OCI-LY3 (cell line): ENCODE results near the gene PNLDC1.

ENCODE experiments used
- CTCF ChIP-seq: fragments of 200-600, 300-600 bp; sonication (generic); IDR thresholded peaks from 2 replicates; pipeline ENCODE4 v1.5.1; 2014; ENCODE audit warnings: antibody characterized with exemption, low read length, low read depth
- EZH2phosphoT487 ChIP-seq: fragments of 200-600 bp; shearing (Covaris generic); IDR thresholded peaks from 2 replicates; pipeline ENCODE4 v1.6.1; 2018; ENCODE audit warnings: antibody characterized with exemption, mixed run types, low read depth

- TF ChIP-seq CTCF: no peak
- TF ChIP-seq EZH2phosphoT487: no peak
These were observed 27.0 kb downstream of the PNLDC1 start for GRCh38 chr6:159826968-159827647.
